ENCODE data around the gene PPP1R16B.

Gene PPP1R16B

DNA sequence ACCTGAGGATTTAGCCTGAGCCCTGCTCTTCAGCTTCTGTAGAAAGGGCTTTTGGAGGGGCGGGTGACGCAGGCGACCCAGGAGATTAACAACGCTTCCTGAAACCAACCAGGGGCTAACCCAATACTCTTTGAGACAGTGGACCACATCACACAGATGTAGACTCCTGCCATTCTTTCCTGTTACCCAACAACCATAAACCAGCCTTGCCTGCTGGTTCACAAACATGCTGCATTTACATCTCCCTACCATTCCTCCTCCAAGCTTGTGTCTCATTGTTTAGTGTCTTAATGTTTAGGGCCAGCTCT, 28.3 kb downstream of the PPP1R16B start:
- Histone ChIP-seq H3K27me3 (ENCODE audit: control insufficient read depth, insufficient read depth, low read length) (no peaks in the 10 kb centered on the region), H3K27ac (ENCODE audit: low read depth, low read length) (no peak overlapping the region), H3K9ac (ENCODE audit: low read length) (no peak overlapping the region), H3K4me3 (ENCODE audit: low read length) (no peak overlapping the region), H3K4me1 (ENCODE audit: control insufficient read depth, insufficient read depth, low read length) (no peaks in the 10 kb centered on the region), H3K36me3 (ENCODE audit: control insufficient read depth, insufficient read depth, low read length) (no peaks in the 10 kb centered on the region)

DNA sequence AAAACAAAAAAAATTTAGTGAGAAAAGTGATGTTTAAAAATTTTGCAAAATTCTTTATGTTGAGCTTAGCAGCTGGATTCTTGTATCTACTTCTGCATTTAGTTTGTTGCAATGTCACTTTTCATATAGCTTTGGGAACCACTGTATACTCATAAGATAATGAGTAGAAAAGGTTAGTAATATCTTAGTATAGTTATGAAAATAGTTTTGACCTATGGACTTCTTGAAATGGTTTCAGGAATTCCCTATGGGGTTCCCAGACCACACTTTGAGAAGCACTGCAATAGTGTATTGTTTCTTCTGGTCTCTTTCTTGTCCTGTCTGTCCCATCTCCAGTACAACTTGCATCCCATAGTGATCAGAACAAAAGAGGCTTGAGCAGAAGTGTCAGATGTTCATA, 29.4 kb downstream of the PPP1R16B start:
- H3K36me3 ChIP-seq (ENCODE audit: control insufficient read depth, insufficient read depth, low read length), result no peaks in the 10 kb centered on the region
- H3K27me3 ChIP-seq (ENCODE audit: control insufficient read depth, insufficient read depth, low read length), result no peaks in the 10 kb centered on the region
- no peak overlapping the region for H3K4me3 ChIP-seq (ENCODE audit: low read length)
- no peak overlapping the region for H3K9ac ChIP-seq (ENCODE audit: low read length)
- no peaks in the 10 kb centered on the region for H3K4me1 ChIP-seq (ENCODE audit: control insufficient read depth, insufficient read depth, low read length)
- H3K27ac ChIP-seq (ENCODE audit: low read depth, low read length), result no peak overlapping the region

DNA sequence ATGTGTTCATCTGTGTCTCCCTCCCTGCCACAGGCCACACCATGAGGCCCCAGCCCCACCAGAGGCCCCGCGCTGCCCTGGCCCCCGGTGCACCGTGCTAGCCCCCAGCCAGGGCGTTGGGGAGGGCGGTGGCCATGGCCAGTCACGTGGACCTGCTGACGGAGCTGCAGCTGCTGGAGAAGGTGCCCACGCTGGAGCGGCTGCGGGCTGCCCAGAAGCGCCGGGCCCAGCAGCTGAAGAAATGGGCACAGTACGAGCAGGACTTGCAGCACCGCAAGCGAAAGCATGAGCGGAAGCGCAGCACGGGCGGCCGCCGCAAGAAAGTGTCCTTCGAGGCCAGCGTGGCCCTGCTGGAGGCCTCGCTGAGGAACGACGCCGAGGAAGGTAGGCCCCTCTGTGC, 30.3 kb downstream of the PPP1R16B start:
- H3K27ac ChIP-seq (ENCODE audit: low read depth, low read length), result no peak overlapping the region
- no peak overlapping the region for H3K4me3 ChIP-seq (ENCODE audit: low read length)

DNA sequence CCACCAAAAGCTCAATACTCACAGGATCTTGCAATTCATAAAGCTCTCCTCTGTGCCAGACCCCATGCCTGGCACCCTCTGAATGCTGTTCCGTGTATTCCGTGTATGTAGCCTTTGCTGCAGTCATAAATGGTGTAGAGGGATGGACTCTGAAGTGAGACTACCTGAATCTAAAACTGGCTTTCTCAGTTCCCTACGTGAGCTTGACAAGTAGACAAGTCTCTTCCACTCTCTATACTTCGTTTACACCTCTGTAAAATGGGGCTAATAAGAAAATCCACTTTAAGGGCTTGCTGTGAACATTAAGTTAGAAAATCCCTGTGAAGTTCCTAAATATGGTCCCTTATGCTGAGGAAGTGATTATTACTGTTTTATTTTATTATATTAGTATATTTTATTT, 31.5 kb downstream of the PPP1R16B start:
- Histone ChIP-seq H3K36me3 (ENCODE audit: control insufficient read depth, insufficient read depth, low read length) (no peaks in the 10 kb centered on the region), H3K27ac (ENCODE audit: low read depth, low read length) (no peak overlapping the region), H3K4me1 (ENCODE audit: control insufficient read depth, insufficient read depth, low read length) (no peaks in the 10 kb centered on the region), H3K4me3 (ENCODE audit: low read length) (no peak overlapping the region), H3K9ac (ENCODE audit: low read length) (no peak overlapping the region), H3K27me3 (ENCODE audit: control insufficient read depth, insufficient read depth, low read length) (no peaks in the 10 kb centered on the region)

More for the DNA sequence above, 30.3 kb downstream of the PPP1R16B start:
- Histone ChIP-seq H3K36me3 (ENCODE audit: control insufficient read depth, insufficient read depth, low read length) (no peaks in the 10 kb centered on the region), H3K9ac (ENCODE audit: low read length) (no peak overlapping the region), H3K27me3 (ENCODE audit: control insufficient read depth, insufficient read depth, low read length) (no peaks in the 10 kb centered on the region), H3K4me1 (ENCODE audit: control insufficient read depth, insufficient read depth, low read length) (no peaks in the 10 kb centered on the region)

GRCh38 chr20:38838326-38838725, 32.8 kb downstream of the PPP1R16B start:
- Histone ChIP-seq H3K27me3 (ENCODE audit: control insufficient read depth, insufficient read depth, low read length) (no peaks in the 10 kb centered on the region), H3K4me1 (ENCODE audit: control insufficient read depth, insufficient read depth, low read length) (no peaks in the 10 kb centered on the region), H3K4me3 (ENCODE audit: low read length) (no peak overlapping the region), H3K27ac (ENCODE audit: low read depth, low read length) (no peak overlapping the region), H3K36me3 (ENCODE audit: control insufficient read depth, insufficient read depth, low read length) (no peaks in the 10 kb centered on the region), H3K9ac (ENCODE audit: low read length) (no peak overlapping the region)

DNA sequence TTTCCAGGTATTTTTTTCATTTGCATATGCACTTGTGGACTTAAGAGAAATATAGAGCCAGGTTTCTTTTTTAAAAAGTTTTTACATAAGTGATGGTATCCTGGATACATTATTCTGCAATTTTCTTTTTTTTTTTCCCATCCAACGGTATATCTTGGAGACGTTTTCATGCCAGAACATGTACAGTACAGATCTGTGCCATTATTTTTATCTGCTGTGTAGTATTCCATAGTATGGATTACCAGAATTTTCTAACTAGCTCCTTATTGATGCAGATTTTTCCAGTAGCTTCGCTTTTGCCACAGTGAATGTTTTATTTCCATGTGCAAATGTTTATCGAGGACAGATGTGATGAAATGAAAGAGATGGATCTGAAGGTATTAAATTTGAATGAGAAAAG, 34.1 kb downstream of the PPP1R16B start:
- H3K4me1 ChIP-seq (ENCODE audit: control insufficient read depth, insufficient read depth, low read length), result no peaks in the 10 kb centered on the region
- no peaks in the 10 kb centered on the region for H3K36me3 ChIP-seq (ENCODE audit: control insufficient read depth, insufficient read depth, low read length)
- no peaks in the 10 kb centered on the region for H3K27me3 ChIP-seq (ENCODE audit: control insufficient read depth, insufficient read depth, low read length)
- H3K9ac ChIP-seq (ENCODE audit: low read length), result no peak overlapping the region
- H3K4me3 ChIP-seq (ENCODE audit: low read length), result no peak overlapping the region
- no peak overlapping the region for H3K27ac ChIP-seq (ENCODE audit: low read depth, low read length)

GRCh38 chr20:38840053-38840893, 34.8 kb downstream of the PPP1R16B start:
- Histone ChIP-seq H3K36me3 (ENCODE audit: control insufficient read depth, insufficient read depth, low read length) (no peaks in the 10 kb centered on the region), H3K4me3 (ENCODE audit: low read length) (no peak overlapping the region), H3K27me3 (ENCODE audit: control insufficient read depth, insufficient read depth, low read length) (no peaks in the 10 kb centered on the region), H3K27ac (ENCODE audit: low read depth, low read length) (no peak overlapping the region), H3K9ac (ENCODE audit: low read length) (no peak overlapping the region), H3K4me1 (ENCODE audit: control insufficient read depth, insufficient read depth, low read length) (no peaks in the 10 kb centered on the region)

DNA sequence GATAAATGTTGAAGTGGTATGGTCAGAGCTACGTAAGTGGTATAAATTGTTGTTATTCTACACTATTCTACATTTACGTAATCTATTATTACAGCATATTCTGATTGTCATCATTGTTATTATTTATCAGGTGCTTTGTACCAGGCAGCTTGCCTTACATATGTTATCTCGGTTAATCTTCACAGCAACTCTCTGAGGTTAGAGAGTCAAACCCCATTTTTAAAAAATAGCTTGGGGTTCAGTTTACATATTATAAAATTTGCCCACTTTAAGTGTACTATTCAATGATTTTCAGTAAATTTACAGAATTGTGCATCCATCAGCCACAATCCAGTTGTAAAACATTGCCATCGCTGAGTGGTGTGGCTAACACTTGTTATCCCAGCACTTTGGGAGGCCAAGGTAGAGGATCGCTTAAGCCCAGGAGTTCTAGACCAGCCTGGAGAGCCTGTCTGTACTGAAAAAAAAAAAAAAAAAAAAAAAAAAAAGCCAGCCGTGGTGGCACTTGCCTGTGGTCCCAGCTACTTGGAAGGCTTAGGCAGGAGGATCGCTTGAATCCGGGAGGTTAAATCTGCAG, 35.5 kb downstream of the PPP1R16B start:
- Histone ChIP-seq H3K36me3 (ENCODE audit: control insufficient read depth, insufficient read depth, low read length) (no peaks in the 10 kb centered on the region), H3K4me3 (ENCODE audit: low read length) (no peak overlapping the region), H3K4me1 (ENCODE audit: control insufficient read depth, insufficient read depth, low read length) (no peaks in the 10 kb centered on the region), H3K9ac (ENCODE audit: low read length) (no peak overlapping the region), H3K27ac (ENCODE audit: low read depth, low read length) (no peak overlapping the region), H3K27me3 (ENCODE audit: control insufficient read depth, insufficient read depth, low read length) (no peaks in the 10 kb centered on the region)

- Histone ChIP-seq H3K27me3 (ENCODE audit: control insufficient read depth, insufficient read depth, low read length) (no peaks in the 10 kb centered on the region), H3K4me3 (ENCODE audit: low read length) (no peak overlapping the region), H3K27ac (ENCODE audit: low read depth, low read length) (no peak overlapping the region), H3K9ac (ENCODE audit: low read length) (no peak overlapping the region), H3K4me1 (ENCODE audit: control insufficient read depth, insufficient read depth, low read length) (no peaks in the 10 kb centered on the region), H3K36me3 (ENCODE audit: control insufficient read depth, insufficient read depth, low read length) (no peaks in the 10 kb centered on the region)
Measured at GRCh38 chr20:38841570-38841969, 36.1 kb downstream of the PPP1R16B start.

DNA sequence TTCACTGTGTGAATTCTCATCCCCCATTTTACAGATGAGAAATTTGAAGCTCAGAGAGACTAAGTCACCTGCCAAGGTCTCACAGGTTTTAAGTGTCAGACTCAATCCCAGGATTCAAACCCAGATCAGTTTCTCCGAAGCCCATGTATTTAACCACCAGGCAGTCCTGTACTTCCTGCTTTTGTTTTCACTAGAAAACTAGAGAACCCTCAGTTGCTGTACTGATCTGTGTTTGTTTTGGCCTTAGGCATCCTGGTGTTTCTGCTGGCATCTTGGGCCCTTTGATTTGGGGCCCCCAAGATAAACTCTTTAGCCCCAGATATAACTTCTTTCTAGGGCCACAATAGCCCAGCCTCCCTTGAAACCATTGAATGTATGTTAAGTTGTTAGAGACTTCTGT, 36.5 kb downstream of the PPP1R16B start:
- Histone ChIP-seq H3K4me3 (ENCODE audit: low read length) (no peak overlapping the region), H3K27ac (ENCODE audit: low read depth, low read length) (no peak overlapping the region), H3K9ac (ENCODE audit: low read length) (no peak overlapping the region), H3K36me3 (ENCODE audit: control insufficient read depth, insufficient read depth, low read length) (no peaks in the 10 kb centered on the region), H3K4me1 (ENCODE audit: control insufficient read depth, insufficient read depth, low read length) (no peaks in the 10 kb centered on the region), H3K27me3 (ENCODE audit: control insufficient read depth, insufficient read depth, low read length) (no peaks in the 10 kb centered on the region)

- no peaks in the 10 kb centered on the region for H3K4me1 ChIP-seq (ENCODE audit: control insufficient read depth, insufficient read depth, low read length)
- no peak overlapping the region for H3K9ac ChIP-seq (ENCODE audit: low read length)
- H3K27ac ChIP-seq (ENCODE audit: low read depth, low read length), result no peak overlapping the region
- no peaks in the 10 kb centered on the region for H3K36me3 ChIP-seq (ENCODE audit: control insufficient read depth, insufficient read depth, low read length)
- H3K4me3 ChIP-seq (ENCODE audit: low read length), result no peak overlapping the region
- no peaks in the 10 kb centered on the region for H3K27me3 ChIP-seq (ENCODE audit: control insufficient read depth, insufficient read depth, low read length)
Measured at GRCh38 chr20:38842558-38842981, 37.1 kb downstream of the PPP1R16B start.

DNA sequence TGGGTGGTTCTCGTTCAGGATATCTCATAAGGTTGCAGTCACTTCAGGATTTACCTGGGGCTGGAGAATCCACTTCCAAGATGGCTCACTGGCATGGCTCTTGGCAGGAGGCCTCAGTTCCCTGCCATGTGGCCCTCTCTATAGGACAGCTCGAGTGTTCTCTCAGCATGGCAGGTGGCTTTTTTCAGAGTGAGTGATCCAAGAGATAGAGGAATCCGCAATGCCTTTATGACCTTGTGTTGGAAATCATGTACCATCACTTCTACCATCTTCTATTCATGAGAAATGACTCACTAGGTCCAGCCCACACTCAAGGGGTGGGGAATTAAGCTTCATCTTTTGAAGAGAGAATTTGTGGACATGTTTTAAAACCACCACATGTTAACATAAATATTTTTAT, 37.8 kb downstream of the PPP1R16B start:
- H3K9ac ChIP-seq (ENCODE audit: low read length), result no peak overlapping the region

DNA sequence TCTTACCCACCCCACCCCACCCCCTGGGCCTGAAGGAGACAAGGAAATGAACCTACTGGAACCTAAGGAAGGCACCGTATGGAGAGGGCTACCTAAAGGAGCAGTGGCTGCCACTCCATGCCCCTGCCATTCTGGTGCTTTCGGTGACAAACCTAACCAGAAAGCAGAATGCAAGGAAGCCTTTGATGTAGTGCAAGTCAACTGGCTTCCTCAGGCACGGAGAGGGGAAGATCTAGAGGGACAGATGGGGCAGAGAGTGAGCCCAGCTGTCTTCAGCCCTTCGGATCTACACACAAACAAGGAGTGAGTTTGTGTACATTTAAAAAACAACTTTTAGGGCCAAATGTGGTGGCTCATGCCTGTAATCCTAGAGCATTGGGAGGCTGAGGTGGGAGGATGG, 39.5 kb downstream of the PPP1R16B start:
- Histone ChIP-seq H3K27me3 (ENCODE audit: control insufficient read depth, insufficient read depth, low read length) (no peaks in the 10 kb centered on the region), H3K4me3 (ENCODE audit: low read length) (no peak overlapping the region), H3K4me1 (ENCODE audit: control insufficient read depth, insufficient read depth, low read length) (no peaks in the 10 kb centered on the region), H3K36me3 (ENCODE audit: control insufficient read depth, insufficient read depth, low read length) (no peaks in the 10 kb centered on the region), H3K27ac (ENCODE audit: low read depth, low read length) (no peak overlapping the region), H3K9ac (ENCODE audit: low read length) (no peak overlapping the region)

More for the DNA sequence above, 37.8 kb downstream of the PPP1R16B start:
- Histone ChIP-seq H3K4me3 (ENCODE audit: low read length) (no peak overlapping the region), H3K27ac (ENCODE audit: low read depth, low read length) (no peak overlapping the region), H3K4me1 (ENCODE audit: control insufficient read depth, insufficient read depth, low read length) (no peaks in the 10 kb centered on the region), H3K27me3 (ENCODE audit: control insufficient read depth, insufficient read depth, low read length) (no peaks in the 10 kb centered on the region), H3K36me3 (ENCODE audit: control insufficient read depth, insufficient read depth, low read length) (no peaks in the 10 kb centered on the region)

Measured in rectal smooth muscle tissue (tissue), 1 donor.